Renal pelvis (tissue), 12 donors: ENCODE measurements around the gene KLHL7. TPM values are rescaled to one million over a fixed set of nuclear protein-coding genes. Genes with fewer than 3 reads are reported as not detected.

Experiments
- DNase-seq: peaks from one replicate; pipeline ENCODE4 v3.0.0-alpha.2; 2013
- long read RNA-seq, 16 experiments: transcript quantifications; one replicate each; lab custom pipeline, GENCODE V29; 2026
- polyA plus RNA-seq, 3 donors: library from polyadenylated mRNA; unstranded; fragments of 120-200 nt; gene quantifications; one replicate each; pipeline ENCODE4 v1.2.1, GENCODE V29; 2013; ENCODE audit not compliant: insufficient read length in 3 of 3

Gene KLHL7
- polyA plus RNA-seq, result 10 to 100 TPM; 41.4 to 47.6 (median 45.9) TPM
- long read RNA-seq, donor 1, full-length matches to known transcripts, result 11 of 16 reads
- long read RNA-seq, donor 1, partial matches to known transcripts, result 5 of 16 reads
- long read RNA-seq, donor 1, other reads (novel, unspliced or antisense), result 0 of 16 reads
- long read RNA-seq, donor 2, full-length matches to known transcripts, result 24 of 34 reads
- long read RNA-seq, donor 2, partial matches to known transcripts, result 10 of 34 reads
- long read RNA-seq, donor 2, other reads (novel, unspliced or antisense), result 0 of 34 reads
- long read RNA-seq, donor 3, full-length matches to known transcripts, result 8 of 8 reads
- long read RNA-seq, donor 3, partial matches to known transcripts, result 0 of 8 reads
- long read RNA-seq, donor 3, other reads (novel, unspliced or antisense), result 0 of 8 reads
- long read RNA-seq, donor 4, full-length matches to known transcripts, result 15 of 15 reads
- long read RNA-seq, donor 4, partial matches to known transcripts, result 0 of 15 reads
- long read RNA-seq, donor 4, other reads (novel, unspliced or antisense), result 0 of 15 reads
- long read RNA-seq, donor 5, full-length matches to known transcripts, result 10 of 10 reads
- long read RNA-seq, donor 5, partial matches to known transcripts, result 0 of 10 reads
- long read RNA-seq, donor 5, other reads (novel, unspliced or antisense), result 0 of 10 reads
- long read RNA-seq, donor 6, full-length matches to known transcripts, result 18 of 28 reads
- long read RNA-seq, donor 6, partial matches to known transcripts, result 10 of 28 reads
- long read RNA-seq, donor 6, other reads (novel, unspliced or antisense), result 0 of 28 reads
- long read RNA-seq, donor 7, full-length matches to known transcripts, result 18 of 18 reads
- long read RNA-seq, donor 7, partial matches to known transcripts, result 0 of 18 reads
- long read RNA-seq, donor 7, other reads (novel, unspliced or antisense), result 0 of 18 reads
- long read RNA-seq, donor 8, full-length matches to known transcripts, result 6 of 6 reads
- long read RNA-seq, donor 8, partial matches to known transcripts, result 0 of 6 reads
- long read RNA-seq, donor 8, other reads (novel, unspliced or antisense), result 0 of 6 reads
- long read RNA-seq, donor 9, full-length matches to known transcripts, result 22 of 32 reads
- long read RNA-seq, donor 9, partial matches to known transcripts, result 10 of 32 reads
- long read RNA-seq, donor 9, other reads (novel, unspliced or antisense), result 0 of 32 reads
- long read RNA-seq, donor 10, full-length matches to known transcripts, result 26 of 43 reads
- long read RNA-seq, donor 10, partial matches to known transcripts, result 17 of 43 reads
- long read RNA-seq, donor 10, other reads (novel, unspliced or antisense), result 0 of 43 reads
- long read RNA-seq, donor 11, full-length matches to known transcripts, result 8 of 8 reads
- long read RNA-seq, donor 11, partial matches to known transcripts, result 0 of 8 reads
- long read RNA-seq, donor 11, other reads (novel, unspliced or antisense), result 0 of 8 reads
- long read RNA-seq, donor 12, full-length matches to known transcripts, result 28 of 42 reads
- long read RNA-seq, donor 12, partial matches to known transcripts, result 14 of 42 reads
- long read RNA-seq, donor 12, other reads (novel, unspliced or antisense), result 0 of 42 reads
- long read RNA-seq, donor 13, full-length matches to known transcripts, result 8 of 8 reads
- long read RNA-seq, donor 13, partial matches to known transcripts, result 0 of 8 reads
- long read RNA-seq, donor 13, other reads (novel, unspliced or antisense), result 0 of 8 reads
- long read RNA-seq, donor 14, full-length matches to known transcripts, result 22 of 34 reads
- long read RNA-seq, donor 14, partial matches to known transcripts, result 12 of 34 reads
- long read RNA-seq, donor 14, other reads (novel, unspliced or antisense), result 0 of 34 reads
- long read RNA-seq, donor 15, full-length matches to known transcripts, result 20 of 27 reads
- long read RNA-seq, donor 15, partial matches to known transcripts, result 7 of 27 reads
- long read RNA-seq, donor 15, other reads (novel, unspliced or antisense), result 0 of 27 reads
- long read RNA-seq, donor 16, full-length matches to known transcripts, result 17 of 32 reads
- long read RNA-seq, donor 16, partial matches to known transcripts, result 15 of 32 reads
- long read RNA-seq, donor 16, other reads (novel, unspliced or antisense), result 0 of 32 reads

DNA sequence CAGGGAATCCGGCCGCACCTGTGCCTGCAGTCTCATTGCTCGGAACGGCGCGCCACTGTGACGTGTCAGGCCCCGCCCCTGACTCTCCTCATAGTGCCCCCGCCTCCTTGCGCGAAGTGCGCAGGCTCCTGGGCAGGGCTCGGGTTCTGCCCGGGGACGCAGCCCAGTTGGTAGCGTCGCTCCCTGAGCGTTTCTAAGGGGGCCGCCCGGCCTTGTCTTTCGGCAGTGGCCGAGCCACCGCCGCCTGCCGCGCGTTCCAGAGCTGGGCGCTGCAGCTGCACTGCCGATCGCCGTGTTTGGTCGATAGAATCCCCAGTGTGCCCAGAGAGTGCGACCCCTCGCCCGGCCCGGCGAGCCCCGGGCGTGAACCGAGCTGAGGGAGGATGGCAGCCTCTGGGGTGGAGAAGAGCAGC lies at the start of gene KLHL7:
Gene KLHL7, plus strand, starts transcription at position 142 of the 413 bp plus-strand sequence. Its CDS starts 242 bp downstream, at position 384.
- DNase-seq, result peak; percentile 95

DNA sequence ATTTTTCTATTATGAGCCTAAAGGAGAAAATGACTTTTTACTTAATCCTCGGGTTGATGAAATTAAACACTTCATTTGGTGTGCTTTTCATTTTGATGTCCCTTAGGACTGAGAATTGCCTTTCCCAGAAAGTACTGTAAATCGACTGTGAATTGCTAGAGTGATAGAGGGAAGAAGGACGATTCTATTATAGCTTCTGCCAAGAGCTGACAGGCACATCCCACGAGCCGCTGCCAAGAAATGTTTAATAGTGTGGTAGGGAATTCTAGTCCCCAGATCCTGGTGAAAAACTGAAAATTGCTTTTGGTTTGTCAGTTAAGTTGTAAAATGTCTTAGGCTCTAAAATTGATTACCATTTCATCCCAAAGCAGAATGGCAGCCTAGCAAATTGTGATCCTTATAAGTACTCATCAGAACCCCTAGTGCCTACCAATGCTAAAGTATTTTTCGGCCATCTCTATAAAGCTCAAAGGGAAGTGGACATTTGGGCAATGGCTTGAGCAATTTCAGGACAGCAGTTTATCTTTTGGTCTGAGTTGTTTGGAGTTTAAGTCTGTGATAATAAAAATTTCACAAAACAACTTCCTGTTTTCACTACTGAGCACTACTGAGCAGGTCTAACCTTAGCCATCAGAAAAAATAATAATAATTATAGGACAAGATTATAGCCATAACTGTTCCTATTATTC lies 47.0 kb upstream of the KLHL7 start:
- no peak for DNase-seq

- no peak for DNase-seq
Measured at GRCh38 chr7:23061327-23061726, 44.3 kb upstream of the KLHL7 start.

GRCh38 chr7:23062452-23062851 lies 43.1 kb upstream of the KLHL7 start:
- no peak for DNase-seq

GRCh38 chr7:23065974-23066373 lies 39.6 kb upstream of the KLHL7 start:
- DNase-seq, result no peak

GRCh38 chr7:23067271-23067670 lies 38.3 kb upstream of the KLHL7 start:
- DNase-seq, result no peak

GRCh38 chr7:23072048-23072447 lies 33.5 kb upstream of the KLHL7 start:
- no peak for DNase-seq

- DNase-seq, result no peak
Measured at GRCh38 chr7:23072922-23073321, 32.7 kb upstream of the KLHL7 start.

DNA sequence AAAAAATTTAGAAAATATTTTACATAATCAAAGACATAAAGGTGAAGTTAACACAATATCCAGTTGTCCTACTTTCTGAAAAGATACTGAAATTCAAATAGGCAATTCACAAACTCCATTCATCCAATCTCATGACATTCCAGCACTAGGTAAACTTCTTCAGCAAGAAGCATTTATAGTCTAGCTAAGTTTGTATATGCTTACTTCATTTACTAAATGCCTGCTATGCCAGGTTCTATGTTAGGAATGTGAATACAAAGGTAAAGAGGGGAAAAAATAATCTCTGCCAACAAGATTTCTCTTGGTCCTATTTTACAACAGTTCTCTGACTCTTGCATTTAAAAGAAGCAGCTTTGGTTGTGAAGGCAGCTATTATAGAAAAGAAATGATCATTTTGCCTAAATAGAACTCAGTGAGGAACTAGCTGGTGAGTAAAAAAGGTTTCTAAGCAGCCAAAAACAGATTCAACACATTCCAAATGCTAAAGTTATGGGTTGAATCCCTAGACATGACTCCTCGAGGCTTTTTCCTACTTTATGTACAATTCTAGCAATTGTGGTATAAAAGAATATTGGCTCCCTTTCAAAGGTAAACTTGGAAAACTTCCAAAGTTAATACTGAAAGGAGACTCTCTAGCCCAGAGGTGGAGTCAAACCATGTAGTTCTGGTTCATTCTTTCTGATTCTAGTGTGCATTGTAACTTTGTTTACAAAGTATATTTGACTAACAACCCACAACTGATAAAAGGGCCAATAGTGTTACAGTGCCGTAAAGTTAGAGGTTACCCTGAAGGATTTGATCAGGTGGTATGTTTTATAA lies 30.9 kb upstream of the KLHL7 start:
- DNase-seq, result no peak

GRCh38 chr7:23075571-23075970 lies 30.0 kb upstream of the KLHL7 start:
- no peak for DNase-seq

DNA sequence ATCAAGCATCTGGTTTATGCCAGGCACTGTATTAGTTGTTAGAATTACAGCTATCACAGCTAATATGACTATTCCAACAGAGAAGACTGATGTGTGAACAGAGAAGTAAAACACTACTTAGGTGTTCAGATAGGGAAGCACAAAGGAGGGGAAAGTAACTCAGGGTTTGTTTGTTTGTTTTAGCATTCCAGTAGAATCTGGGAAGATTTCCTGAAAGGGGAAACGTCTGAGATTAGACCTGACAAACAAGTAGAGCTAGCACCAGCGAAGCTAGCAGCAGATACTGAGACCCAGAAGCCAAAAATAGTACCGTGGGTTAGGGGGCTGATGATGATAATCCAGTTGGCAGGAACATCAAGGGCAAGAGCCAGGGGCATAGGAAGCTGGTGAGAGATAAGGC lies 28.8 kb upstream of the KLHL7 start:
- no peak for DNase-seq

- DNase-seq, result no peak
Measured at GRCh38 chr7:23093111-23093510, 12.5 kb upstream of the KLHL7 start.

- no peak for DNase-seq
Measured at GRCh38 chr7:23093546-23093945, 12.0 kb upstream of the KLHL7 start.

- no peak for DNase-seq
Measured at GRCh38 chr7:23096518-23097290, 8.9 kb upstream of the KLHL7 start.

DNA sequence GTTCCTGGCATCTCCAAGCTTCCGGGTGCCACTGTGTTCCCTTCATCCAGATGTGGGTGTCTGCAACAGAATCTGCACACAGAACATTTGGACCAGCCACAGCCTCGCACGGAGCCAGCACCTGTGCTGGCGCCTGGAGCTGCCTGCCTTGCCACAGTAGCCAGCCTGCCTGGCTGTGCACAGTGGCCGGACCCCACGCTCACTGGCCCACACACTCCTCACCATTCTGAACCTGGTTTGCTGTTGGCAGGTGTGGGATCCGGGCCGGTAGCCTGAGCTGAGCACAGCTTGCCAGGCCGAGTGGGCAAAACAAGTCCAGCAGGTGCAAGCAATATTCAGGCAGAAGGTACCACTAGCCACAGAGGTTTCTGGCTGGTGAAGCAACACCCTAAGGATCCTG lies 7.6 kb upstream of the KLHL7 start:
- DNase-seq, result no peak

DNA sequence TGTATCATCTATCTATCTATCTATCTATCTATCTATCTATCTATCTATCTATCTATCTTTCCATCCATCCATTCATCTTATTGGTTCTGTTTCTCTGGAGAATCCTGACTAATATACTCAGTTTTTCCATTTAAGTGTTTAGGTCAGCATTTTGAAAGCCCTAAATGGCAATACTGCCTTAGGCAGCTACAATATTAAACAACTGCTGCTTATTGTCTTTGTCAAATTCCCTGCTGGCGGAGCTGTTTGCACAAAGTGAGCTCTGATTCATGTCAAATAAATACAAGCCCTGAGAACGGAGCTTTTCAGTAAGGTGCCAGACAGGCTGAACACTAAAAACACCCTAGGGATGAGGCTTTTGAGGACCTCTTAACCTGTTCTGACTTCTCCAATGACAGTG lies 7.1 kb upstream of the KLHL7 start:
- DNase-seq, result no peak

- DNase-seq, result no peak
Measured at GRCh38 chr7:23100697-23101096, 4.9 kb upstream of the KLHL7 start.
